Neural cell (in vitro differentiated cells): ENCODE data around the gene GSK3A. TPM values are rescaled to one million over a fixed set of nuclear protein-coding genes. Genes with fewer than 3 reads are reported as not detected.

Experiments
- H2AFZ ChIP-seq: fragments of 200-600, 300-800 bp; sonication (generic), shearing (Covaris generic); 2 replicates; pipeline ENCODE4 v1.6.0; 2014; ENCODE audit warnings: low read depth, mild to moderate bottlenecking, antibody characterized with exemption, low read length, moderate library complexity
- H3F3A ChIP-seq: fragments of 200-600 bp; shearing (Covaris generic); 2 replicates; pipeline ENCODE4 v1.6.1; 2016; ENCODE audit warnings: mild to moderate bottlenecking, moderate library complexity, mixed read lengths, antibody characterized with exemption, low read length; ENCODE audit not compliant: insufficient read depth, poor library complexity, severe bottlenecking
- H3K27ac ChIP-seq: fragments of 200-600, 300-800 bp; sonication (generic), shearing (Covaris generic); 2 replicates; pipeline ENCODE4 v1.5.1; 2014; ENCODE audit warnings: mild to moderate bottlenecking, low read length, moderate library complexity
- H3K27me3 ChIP-seq: fragments of 300-800, 200-600 bp; sonication (generic), shearing (Covaris generic); 2 replicates; pipeline ENCODE4 v1.6.0; 2014; ENCODE audit warnings: mild to moderate bottlenecking, low read depth, low read length, moderate library complexity; ENCODE audit not compliant: insufficient read depth
- H3K36me3 ChIP-seq: fragments of 300-800, 200-600 bp; sonication (generic), shearing (Covaris generic); 2 replicates; pipeline ENCODE4 v1.5.1; 2014; ENCODE audit warnings: mild to moderate bottlenecking, antibody characterized with exemption, low read length, moderate library complexity; ENCODE audit not compliant: insufficient read depth
- H3K4me2 ChIP-seq: fragments of 300-800, 200-600 bp; sonication (generic), shearing (Covaris generic); 2 replicates; pipeline ENCODE4 v1.6.0; 2014; ENCODE audit warnings: mild to moderate bottlenecking, low read length
- H3K4me3 ChIP-seq: fragments of 300-800, 200-600 bp; sonication (generic), shearing (Covaris generic); 2 replicates; pipeline ENCODE4 v1.5.1; 2014; ENCODE audit warnings: mild to moderate bottlenecking, low read length, moderate library complexity
- H3K79me2 ChIP-seq: fragments of 200-600 bp; shearing (Covaris generic); replicated peaks from 2 replicates; pipeline ENCODE4 v1.6.0; 2014; ENCODE audit warnings: mild to moderate bottlenecking, low read length, moderate library complexity; ENCODE audit not compliant: insufficient read depth
- H3K9ac ChIP-seq: fragments of 300-800, 200-600 bp; sonication (generic), shearing (Covaris generic); 2 replicates; pipeline ENCODE4 v1.6.1; 2016; ENCODE audit warnings: mild to moderate bottlenecking, low read length, mixed read lengths
- H3K9me2 ChIP-seq: fragments of 200-600 bp; shearing (Covaris generic); 2 replicates; pipeline ENCODE4 v1.6.1; 2016; ENCODE audit warnings: mild to moderate bottlenecking, low read length, mixed read lengths; ENCODE audit not compliant: insufficient read depth
- H3K9me3 ChIP-seq: fragments of 200-600, 300-800 bp; sonication (generic), shearing (Covaris generic); 2 replicates; pipeline ENCODE4 v1.6.1; 2016; ENCODE audit warnings: mild to moderate bottlenecking, mixed run types, low read length, moderate library complexity, mixed read lengths
- H4K20me1 ChIP-seq: fragments of 200-600 bp; shearing (Covaris generic); 2 replicates; pipeline ENCODE4 v1.6.1; 2016; ENCODE audit warnings: mild to moderate bottlenecking, mixed run types; ENCODE audit not compliant: insufficient read depth
- CTCF ChIP-seq: fragments of 450-650 bp; IDR thresholded peaks from 2 replicates; pipeline ENCODE4 v1.5.1; 2014; ENCODE audit warnings: antibody characterized with exemption, mild to moderate bottlenecking, moderate library complexity; ENCODE audit not compliant: poor library complexity, severe bottlenecking
- EP300 ChIP-seq: fragments of 450-650 bp; conservative IDR thresholded peaks from 2 replicates; pipeline ENCODE4 v1.6.1; 2014; ENCODE audit warnings: antibody characterized with exemption, mild to moderate bottlenecking, moderate library complexity; ENCODE audit not compliant: poor library complexity, severe bottlenecking
- EZH2 ChIP-seq: fragments of 200-600, 300-800 bp; shearing (Covaris generic), sonication (generic); IDR thresholded peaks from 2 replicates; pipeline ENCODE4 v1.6.1; 2014; ENCODE audit warnings: antibody characterized with exemption, low read length, borderline replicate concordance, mild to moderate bottlenecking; ENCODE audit not compliant: insufficient read depth, poor library complexity, severe bottlenecking
- MXI1 ChIP-seq: fragments of 450-650 bp; conservative IDR thresholded peaks from 2 replicates; pipeline ENCODE4 v1.6.1; 2014; ENCODE audit warnings: antibody characterized with exemption, mild to moderate bottlenecking; ENCODE audit not compliant: poor library complexity, severe bottlenecking
- POLR2AphosphoS5 ChIP-seq: IDR thresholded peaks from 2 replicates; pipeline ENCODE4 v1.6.1; 2012
- RAD21 ChIP-seq: fragments of 450-650 bp; conservative IDR thresholded peaks from 2 replicates; pipeline ENCODE4 v1.6.1; 2014; ENCODE audit warnings: antibody characterized with exemption, mild to moderate bottlenecking, moderate library complexity
- REST ChIP-seq: IDR thresholded peaks from 2 replicates; pipeline ENCODE4 v1.6.1; 2012; ENCODE audit warnings: borderline replicate concordance
- SMC3 ChIP-seq: fragments of 450-650 bp; conservative IDR thresholded peaks from 2 replicates; pipeline ENCODE4 v1.6.1; 2014; ENCODE audit warnings: antibody characterized with exemption, mild to moderate bottlenecking, moderate library complexity; ENCODE audit not compliant: poor library complexity
- TAF1 ChIP-seq: IDR thresholded peaks from 2 replicates; pipeline ENCODE4 v1.6.1; 2012; ENCODE audit warnings: low read depth
- polyA plus RNA-seq: library from polyadenylated mRNA; depleted of rRNA; stranded (reverse); fragments of >200 nt; gene quantifications from 2 replicates; pipeline ENCODE4 v1.2.3, GENCODE V29; 2014

The GSK3A gene
- polyA plus RNA-seq, 1 donor from 2014 or later = 25.2 TPM

- H3K4me3 ChIP-seq = no peak overlapping the region
- no peaks in the 10 kb centered on the region for H3K9me2 ChIP-seq
- H3F3A ChIP-seq = no peaks in the 10 kb centered on the region
- TF ChIP-seq MXI1 (no peak), TAF1 (no peak), EP300 (no peak), REST (no peak), CTCF (no peak), SMC3 (no peak), RAD21 (no peak), POLR2AphosphoS5 (no peak), EZH2 (no peak)
- H3K36me3 ChIP-seq = peaks cover 7% of the 10 kb centered on the region
- H3K4me2 ChIP-seq = no peak overlapping the region
- no peak overlapping the region for H3K27ac ChIP-seq
- H3K79me2 ChIP-seq = no peaks in the 10 kb centered on the region
- H3K9ac ChIP-seq = no peak overlapping the region
- no peaks in the 10 kb centered on the region for H3K9me3 ChIP-seq
- H2AFZ ChIP-seq = no peak overlapping the region
- peaks cover 3% of the 10 kb centered on the region for H4K20me1 ChIP-seq
- H3K27me3 ChIP-seq = no peaks in the 10 kb centered on the region
These were observed 37.7 kb downstream of the GSK3A start for GRCh38 chr19:42204664-42205063.

GRCh38 chr19:42203700-42204099, 38.7 kb downstream of the GSK3A start:
- Histone ChIP-seq H3K27me3 (no peaks in the 10 kb centered on the region), H3K79me2 (no peaks in the 10 kb centered on the region), H3F3A (no peaks in the 10 kb centered on the region), H2AFZ (no peak overlapping the region), H3K4me2 (no peak overlapping the region), H3K9me2 (no peaks in the 10 kb centered on the region), H3K36me3 (peaks cover 7% of the 10 kb centered on the region), H3K9me3 (no peaks in the 10 kb centered on the region), H4K20me1 (peaks cover 3% of the 10 kb centered on the region), H3K9ac (no peak overlapping the region), H3K27ac (no peak overlapping the region), H3K4me3 (no peak overlapping the region)
- TF ChIP-seq TAF1 (no peak), REST (no peak)
